SU-DHL-6 (cell line): ENCODE data around the gene CARHSP1.

Experiments used
- H2AFZ ChIP-seq: fragments of 200-600 bp; sonication (generic); 2 replicates; pipeline ENCODE4 v1.6.1; 2014; ENCODE audit warnings: low read depth, mild to moderate bottlenecking, moderate library complexity, mixed read lengths, antibody characterized with exemption, low read length; ENCODE audit not compliant: severe bottlenecking
- H3F3A ChIP-seq: fragments of 200-600 bp; shearing (Covaris generic); 2 replicates; pipeline ENCODE4 v1.6.0; 2016; ENCODE audit warnings: antibody characterized with exemption, mild to moderate bottlenecking; ENCODE audit not compliant: insufficient read depth
- H3K27ac ChIP-seq: fragments of 200-600 bp; sonication (generic); 2 replicates; pipeline ENCODE4 v1.5.1; 2016; ENCODE audit warnings: low read depth, mild to moderate bottlenecking, low read length, moderate library complexity, mixed read lengths
- H3K27me3 ChIP-seq: fragments of 200-600 bp; sonication (generic), shearing (Covaris generic); 2 replicates; pipeline ENCODE4 v1.6.0; 2014; ENCODE audit warnings: mild to moderate bottlenecking, low read length
- H3K36me3 ChIP-seq: fragments of 200-600 bp; sonication (generic); 2 replicates; pipeline ENCODE4 v1.6.1; 2014; ENCODE audit warnings: mild to moderate bottlenecking, low read length, mixed read lengths
- H3K4me2 ChIP-seq: fragments of 300-600, 200-600 bp; shearing (Covaris generic), sonication (generic); 2 replicates; pipeline ENCODE4 v1.6.0; 2014; ENCODE audit warnings: low read length, low read depth, mild to moderate bottlenecking; ENCODE audit not compliant: poor library complexity, severe bottlenecking
- H3K4me3 ChIP-seq: fragments of 200-600 bp; sonication (generic); 2 replicates; pipeline ENCODE4 v1.5.1; 2014; ENCODE audit warnings: antibody characterized with exemption, low read length, mild to moderate bottlenecking, mixed read lengths; ENCODE audit not compliant: insufficient read depth, poor library complexity, severe bottlenecking
- H3K79me2 ChIP-seq: fragments of 200-600 bp; sonication (generic); 2 replicates; pipeline ENCODE4 v1.6.1; 2014; ENCODE audit warnings: mild to moderate bottlenecking, low read length, moderate library complexity; ENCODE audit not compliant: insufficient read depth
- H3K9ac ChIP-seq: fragments of 200-600 bp; sonication (generic); 2 replicates; pipeline ENCODE4 v1.7.0; 2014; ENCODE audit warnings: mild to moderate bottlenecking, low read length
- H3K9me2 ChIP-seq: fragments of 200-600 bp; sonication (generic); replicated peaks from 2 replicates; pipeline ENCODE4 v1.6.1; 2014; ENCODE audit warnings: low read length; ENCODE audit not compliant: insufficient read depth
- H3K9me3 ChIP-seq: fragments of 200-600 bp; sonication (generic); 2 replicates; pipeline ENCODE4 v1.6.1; 2014; ENCODE audit warnings: low read length, mixed read lengths; ENCODE audit not compliant: insufficient read depth
- H4K20me1 ChIP-seq: fragments of 200-600 bp; sonication (generic); 2 replicates; pipeline ENCODE4 v1.6.1; 2014; ENCODE audit warnings: low read depth, mild to moderate bottlenecking, antibody characterized with exemption, low read length, moderate library complexity, mixed read lengths
- CTCF ChIP-seq: fragments of 200-600 bp; sonication (generic); IDR thresholded peaks from one replicate; pipeline ENCODE4 v1.5.1; 2017; ENCODE audit warnings: antibody characterized with exemption, mild to moderate bottlenecking, low read length, moderate library complexity; ENCODE audit not compliant: insufficient read depth, poor library complexity, severe bottlenecking
- EZH2phosphoT487 ChIP-seq: fragments of 200-600 bp; sonication (generic), shearing (Covaris generic); conservative IDR thresholded peaks from 2 replicates; pipeline ENCODE4 v1.6.1; 2018; ENCODE audit warnings: mild to moderate bottlenecking, antibody characterized with exemption, low read length, moderate library complexity, mixed read lengths

CARHSP1 gene

GRCh38 chr16:8853611-8854010 lies 15.2 kb downstream of the CARHSP1 start:
- H3K9me2 ChIP-seq, result no peaks in the 10 kb centered on the region
- peaks cover 8% of the 10 kb centered on the region; the same call in 1 of the 2 replicates for H3F3A ChIP-seq
- H3K4me2 ChIP-seq, result no peak overlapping the region
- no peak for TF ChIP-seq EZH2phosphoT487
- no peak for TF ChIP-seq CTCF
- no peak overlapping the region for H3K4me3 ChIP-seq
- H3K9ac ChIP-seq, result no peak overlapping the region
- no peak overlapping the region for H2AFZ ChIP-seq
- no peaks in the 10 kb centered on the region for H4K20me1 ChIP-seq
- H3K27ac ChIP-seq, result no peak overlapping the region
- H3K79me2 ChIP-seq, result no peaks in the 10 kb centered on the region
- no peaks in the 10 kb centered on the region for H3K9me3 ChIP-seq
- no peaks in the 10 kb centered on the region; the same call in 1 of the 2 replicates for H3K36me3 ChIP-seq
- H3K27me3 ChIP-seq, result no peaks in the 10 kb centered on the region

GRCh38 chr16:8853150-8853549 lies 15.7 kb downstream of the CARHSP1 start:
- H3K36me3 ChIP-seq, result no peaks in the 10 kb centered on the region; the same call in 1 of the 2 replicates

GRCh38 chr16:8852534-8852933 lies 16.3 kb downstream of the CARHSP1 start:
- no peaks in the 10 kb centered on the region for H4K20me1 ChIP-seq
- H3K27ac ChIP-seq, result no peak overlapping the region
- no peaks in the 10 kb centered on the region for H3K79me2 ChIP-seq

More at GRCh38 chr16:8853150-8853549, 15.7 kb downstream of the CARHSP1 start:
- TF ChIP-seq EZH2phosphoT487 (no peak), CTCF (no peak)
- Histone ChIP-seq H3K27ac (no peak overlapping the region), H3K9me3 (no peaks in the 10 kb centered on the region), H3K27me3 (no peaks in the 10 kb centered on the region), H3K9ac (no peak overlapping the region), H3K4me3 (no peak overlapping the region), H3F3A (0 out of 2 replicates have a peak, but pooled peaks cover 7% of the 10 kb centered on the region), H4K20me1 (no peaks in the 10 kb centered on the region), H2AFZ (no peak overlapping the region), H3K4me2 (no peak overlapping the region), H3K79me2 (no peaks in the 10 kb centered on the region), H3K9me2 (no peaks in the 10 kb centered on the region)

More at GRCh38 chr16:8852534-8852933, 16.3 kb downstream of the CARHSP1 start:
- H3F3A ChIP-seq, result 0 out of 2 replicates have a peak, but pooled peaks cover 7% of the 10 kb centered on the region
- no peaks in the 10 kb centered on the region for H3K9me3 ChIP-seq
- no peak overlapping the region for H3K4me3 ChIP-seq
- no peak overlapping the region for H2AFZ ChIP-seq
- H3K27me3 ChIP-seq, result no peaks in the 10 kb centered on the region
- no peak overlapping the region for H3K4me2 ChIP-seq
- no peak overlapping the region for H3K9ac ChIP-seq
- no peaks in the 10 kb centered on the region; the same call in 1 of the 2 replicates for H3K36me3 ChIP-seq
- H3K9me2 ChIP-seq, result no peaks in the 10 kb centered on the region
- no peak for TF ChIP-seq EZH2phosphoT487
- TF ChIP-seq CTCF, result no peak
